ENCODE measurements around the gene FBXW4.

The FBXW4 gene

GRCh38 chr10:101565370-101565900 is 129.5 kb downstream of the FBXW4 start:
- no peak for DNase-seq (ENCODE audit: low read depth)
- no peak overlapping the region for H3K4me3 ChIP-seq (ENCODE audit: low read depth, low read length)
- TF ChIP-seq CTCF (conservative IDR thresholded peaks at IDR 0.05; ENCODE audit: low read depth, low read length): no peak

DNA sequence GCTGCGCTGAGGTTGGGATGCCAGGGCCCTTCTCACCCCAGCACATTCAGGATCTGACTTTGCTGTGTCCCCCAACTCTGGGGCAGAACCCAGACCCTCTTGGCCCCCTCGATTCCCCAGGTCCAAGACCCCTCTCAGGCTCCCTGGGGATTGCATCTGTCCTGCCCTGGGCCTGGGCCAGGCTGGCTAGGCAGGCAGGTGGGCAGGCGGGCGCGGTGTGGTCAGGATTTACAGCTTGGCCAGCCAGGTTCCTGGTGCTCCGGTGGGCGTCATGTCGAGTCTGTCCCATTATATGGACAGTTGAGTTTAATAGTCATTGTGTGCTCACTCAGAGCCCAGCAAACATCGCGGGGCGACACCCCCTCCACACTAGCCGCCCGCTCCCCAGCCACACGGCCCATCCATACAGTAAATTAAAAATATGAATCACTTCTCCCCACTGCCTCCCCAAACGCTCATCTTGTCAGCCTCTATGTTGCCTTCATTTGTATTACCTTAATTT is 130.4 kb downstream of the FBXW4 start:
- DNase-seq (ENCODE audit: low read depth): no peak
- no peak for TF ChIP-seq CTCF (conservative IDR thresholded peaks at IDR 0.05; ENCODE audit: low read depth, low read length)
- no peak overlapping the region for H3K4me3 ChIP-seq (ENCODE audit: low read depth, low read length)

DNA sequence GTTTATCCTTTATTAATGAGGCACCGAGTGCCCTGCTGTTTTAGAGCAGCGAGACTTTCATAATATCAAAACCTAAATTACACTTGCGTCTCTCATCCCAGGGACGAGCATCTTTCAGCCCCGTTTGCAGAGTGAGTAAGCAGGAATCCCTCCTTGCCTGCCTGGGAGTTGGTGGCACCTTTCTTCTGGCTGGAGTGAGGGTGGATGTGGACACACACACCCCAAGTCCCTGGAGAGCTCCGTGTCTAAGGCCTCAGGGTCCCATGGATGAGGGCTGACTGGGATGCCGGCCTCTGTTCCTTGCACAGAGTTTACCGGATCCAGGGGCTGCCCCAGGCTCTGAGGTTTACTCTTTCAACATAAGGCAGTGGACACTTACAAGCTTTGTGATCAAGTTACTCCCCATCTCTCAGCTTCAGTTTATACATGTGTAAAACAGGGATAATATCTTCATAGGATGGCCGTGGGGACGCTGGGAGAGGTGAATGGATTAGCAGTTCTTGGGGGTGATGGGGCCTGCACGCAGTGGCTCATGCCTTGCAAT is 131.4 kb downstream of the FBXW4 start:
- H3K4me3 ChIP-seq (ENCODE audit: low read depth, low read length): no peak overlapping the region
- no peak for DNase-seq (ENCODE audit: low read depth)
- TF ChIP-seq CTCF (conservative IDR thresholded peaks at IDR 0.05; ENCODE audit: low read depth, low read length): no peak

- no peak for TF ChIP-seq CTCF (conservative IDR thresholded peaks at IDR 0.05; ENCODE audit: low read depth, low read length)
- DNase-seq (ENCODE audit: low read depth): no peak
- H3K4me3 ChIP-seq (ENCODE audit: low read depth, low read length): no peak overlapping the region
Observed at GRCh38 chr10:101563007-101563406, 132.0 kb downstream of the FBXW4 start.

- no peak for TF ChIP-seq CTCF (conservative IDR thresholded peaks at IDR 0.05; ENCODE audit: low read depth, low read length)
- no peak for DNase-seq (ENCODE audit: low read depth)
- H3K4me3 ChIP-seq (ENCODE audit: low read depth, low read length): no peak overlapping the region
Observed at GRCh38 chr10:101562231-101562630, 132.7 kb downstream of the FBXW4 start.

- DNase-seq (ENCODE audit: low read depth): no peak
- H3K4me3 ChIP-seq (ENCODE audit: low read depth, low read length): no peak overlapping the region
- no peak for TF ChIP-seq CTCF (conservative IDR thresholded peaks at IDR 0.05; ENCODE audit: low read depth, low read length)
Observed at GRCh38 chr10:101561068-101561915, 133.7 kb downstream of the FBXW4 start.
